Cardiac muscle cell (in vitro differentiated cells and primary cell): ENCODE measurements around the gene MAP3K4. TPM values are rescaled to one million over a fixed set of nuclear protein-coding genes. Genes with fewer than 3 reads are reported as not detected.

Experiments used
- DNase-seq, 2 donors: peaks; one replicate each; pipeline versions ENCODE4 v3.0.0 to v3.0.0-alpha.2; 2010 to 2017; ENCODE audit warnings: low read depth in 1 of 2, low spot score in 1 of 2
- H3K27ac ChIP-seq: fragments of 200-600 bp; sonication (generic); 2 replicates; pipeline ENCODE4 v1.5.1; 2016
- H3K27me3 ChIP-seq: fragments of 200-600 bp; sonication (generic); 2 replicates; pipeline ENCODE4 v1.6.0; 2016; ENCODE audit warnings: control low read depth
- H3K36me3 ChIP-seq: fragments of 200-600 bp; sonication (generic); 2 replicates; pipeline ENCODE4 v1.5.1; 2016; ENCODE audit warnings: control low read depth
- H3K4me1 ChIP-seq: fragments of 200-600 bp; sonication (generic); 2 replicates; pipeline ENCODE4 v1.8.1; 2017; ENCODE audit warnings: low read depth, mild to moderate bottlenecking, mixed run types
- H3K4me3 ChIP-seq: fragments of 200-600 bp; sonication (generic); 2 replicates; pipeline ENCODE4 v1.5.1; 2016; ENCODE audit warnings: mild to moderate bottlenecking
- H3K9me3 ChIP-seq: fragments of 200-600 bp; sonication (generic); 2 replicates; pipeline ENCODE4 v1.5.1; 2017; ENCODE audit warnings: low read depth, mild to moderate bottlenecking, control low read depth
- CTCF ChIP-seq: IDR thresholded peaks from 2 replicates; pipeline ENCODE4 v1.5.1; 2012; ENCODE audit warnings: low read depth, mild to moderate bottlenecking, low read length
- polyA plus RNA-seq: library from polyadenylated mRNA; unstranded; fragments of >200 nt; fragmentation: Nextera tagmentation; extraction: Ambion mirVana; gene quantifications from 2 replicates; pipeline ENCODE4 v1.2.1, GENCODE V29; 2016
- total RNA-seq: library from RNA; depleted of rRNA; stranded (reverse); fragments of >200 nt; gene quantifications from 2 replicates; pipeline ENCODE4 v1.2.3, GENCODE V29; 2016

Gene MAP3K4
- total and polyA plus RNA-seq, 2 experiments from 2014 or later = 14.5 to 36.4 TPM

GRCh38 chr6:161154796-161155335 lies 163.3 kb downstream of the MAP3K4 start:
- TF ChIP-seq CTCF = no peak
- H3K4me3 ChIP-seq = no peak overlapping the region
- no peaks in the 10 kb centered on the region for H3K27me3 ChIP-seq
- H3K27ac ChIP-seq = no peak overlapping the region
- DNase-seq = no peak
- H3K36me3 ChIP-seq = no peaks in the 10 kb centered on the region
- no peaks in the 10 kb centered on the region for H3K4me1 ChIP-seq
- no peaks in the 10 kb centered on the region for H3K9me3 ChIP-seq

- peaks cover 9% of the 10 kb centered on the region for H3K36me3 ChIP-seq
- no peak overlapping the region for H3K27ac ChIP-seq
- H3K4me3 ChIP-seq = no peak overlapping the region
- TF ChIP-seq CTCF = no peak
- H3K27me3 ChIP-seq = no peaks in the 10 kb centered on the region
- no peak for DNase-seq
- H3K4me1 ChIP-seq = no peaks in the 10 kb centered on the region
- no peaks in the 10 kb centered on the region for H3K9me3 ChIP-seq
Observed at GRCh38 chr6:161161121-161161520, 169.6 kb downstream of the MAP3K4 start.

GRCh38 chr6:161161889-161162624 lies 170.5 kb downstream of the MAP3K4 start:
- H3K27me3 ChIP-seq = no peaks in the 10 kb centered on the region
- H3K4me3 ChIP-seq = no peak overlapping the region
- DNase-seq = peak in 1 of 2 donors; percentile 60
- no peaks in the 10 kb centered on the region for H3K9me3 ChIP-seq
- TF ChIP-seq CTCF = no peak
- H3K27ac ChIP-seq = no peak overlapping the region
- H3K4me1 ChIP-seq = no peaks in the 10 kb centered on the region
- H3K36me3 ChIP-seq = peaks cover 9% of the 10 kb centered on the region

GRCh38 chr6:161162722-161163121 lies 171.2 kb downstream of the MAP3K4 start:
- no peaks in the 10 kb centered on the region for H3K4me1 ChIP-seq
- DNase-seq = no peak
- peaks cover 9% of the 10 kb centered on the region for H3K36me3 ChIP-seq
- H3K4me3 ChIP-seq = no peak overlapping the region
- H3K27me3 ChIP-seq = no peaks in the 10 kb centered on the region
- H3K27ac ChIP-seq = no peak overlapping the region
- no peak for TF ChIP-seq CTCF
- no peaks in the 10 kb centered on the region for H3K9me3 ChIP-seq

- Histone ChIP-seq H3K9me3 (no peaks in the 10 kb centered on the region), H3K27ac (no peak overlapping the region), H3K27me3 (no peaks in the 10 kb centered on the region), H3K4me3 (no peak overlapping the region), H3K4me1 (no peaks in the 10 kb centered on the region), H3K36me3 (peaks cover 9% of the 10 kb centered on the region)
- no peak for DNase-seq
- TF ChIP-seq CTCF = no peak
Observed at GRCh38 chr6:161163466-161164181, 172.1 kb downstream of the MAP3K4 start.
